CD14-positive monocyte (primary cell): ENCODE measurements around the gene MIOX. TPM values are rescaled to one million over a fixed set of nuclear protein-coding genes. Genes with fewer than 3 reads are reported as not detected.

Experiments
- DNase-seq, 3 donors: peaks; one replicate each; pipeline ENCODE4 v3.0.0-alpha.2; 2011 to 2022
- H2AFZ ChIP-seq: 2 replicates; pipeline ENCODE4 v1.6.0; 2012; ENCODE audit warnings: mild to moderate bottlenecking, low read depth, low read length, inconsistent platforms; ENCODE audit not compliant: insufficient read depth, poor library complexity, severe bottlenecking
- H3K27ac ChIP-seq, 2 donors: 1 replicate in 1 of 2; 2 replicates in 1 of 2; pipeline ENCODE4 v1.5.1; 2012 to 2013; ENCODE audit warnings: low read length in 2 of 2, control low read depth in 1 of 2, inconsistent platforms in 1 of 2, low read depth in 1 of 2, mild to moderate bottlenecking in 1 of 2
- H3K27me3 ChIP-seq, 2 donors: one replicate each; pipeline versions ENCODE4 v1.6.0 to v1.6.1; 2011 to 2013; ENCODE audit warnings: low read length in 2 of 2; ENCODE audit not compliant: control insufficient read depth in 2 of 2, insufficient read depth in 2 of 2
- H3K36me3 ChIP-seq, 2 donors: replicated peaks in 1 of 2; 1 replicate in 1 of 2; 2 replicates in 1 of 2; pipeline versions ENCODE4 v1.5.1 to v1.6.1; 2012 to 2013; ENCODE audit warnings: low read length in 2 of 2, control low read depth in 1 of 2, inconsistent platforms in 1 of 2, mild to moderate bottlenecking in 1 of 2; ENCODE audit not compliant: insufficient read depth in 2 of 2, control insufficient read depth in 1 of 2
- H3K4me1 ChIP-seq, 2 donors: 1 replicate in 1 of 2; 2 replicates in 1 of 2; pipeline versions ENCODE4 v1.5.1 to v1.6.1; 2012 to 2013; ENCODE audit warnings: low read length in 2 of 2, control low read depth in 1 of 2, inconsistent platforms in 1 of 2, mild to moderate bottlenecking in 1 of 2, moderate library complexity in 1 of 2; ENCODE audit not compliant: insufficient read depth in 2 of 2, control insufficient read depth in 1 of 2
- H3K4me2 ChIP-seq: replicated peaks from 2 replicates; pipeline ENCODE3; 2012; ENCODE audit warnings: low read length, moderate library complexity, mild to moderate bottlenecking; ENCODE audit not compliant: poor library complexity, severe bottlenecking; ENCODE audit errors: extremely low read depth
- H3K4me3 ChIP-seq, 3 experiments: fragments of 200-600 bp in 1 of 3; sonication (generic) in 1 of 3; replicated peaks in 1 of 3; 1 replicate in 2 of 3; 2 replicates in 1 of 3; pipeline ENCODE4 v1.5.1; 2011 to 2013; ENCODE audit warnings: low read length in 3 of 3, mild to moderate bottlenecking in 3 of 3, control low read depth in 2 of 3, low read depth in 2 of 3, inconsistent platforms in 1 of 3, moderate library complexity in 1 of 3
- H3K79me2 ChIP-seq: 2 replicates; pipeline ENCODE4 v1.6.0; 2012; ENCODE audit warnings: mild to moderate bottlenecking, control low read depth, inconsistent platforms, low read length, moderate library complexity; ENCODE audit not compliant: insufficient read depth
- H3K9ac ChIP-seq: 2 replicates; pipeline ENCODE4 v1.6.0; 2017; ENCODE audit warnings: low read length, mild to moderate bottlenecking; ENCODE audit not compliant: insufficient read depth, poor library complexity, severe bottlenecking
- H3K9me3 ChIP-seq, 2 donors: replicated peaks in 1 of 2; 1 replicate in 1 of 2; 2 replicates in 1 of 2; pipeline versions ENCODE4 v1.5.1 to v1.6.1; 2012 to 2013; ENCODE audit warnings: low read length in 2 of 2, control low read depth in 1 of 2; ENCODE audit not compliant: control insufficient read depth in 1 of 2, insufficient read depth in 1 of 2
- H4K20me1 ChIP-seq: 2 replicates; pipeline ENCODE4 v1.6.0; 2012; ENCODE audit warnings: mild to moderate bottlenecking, low read length, control low read depth, moderate library complexity; ENCODE audit not compliant: insufficient read depth
- H3K27ac Mint-ChIP-seq, 7 donors: one replicate each; pipeline ENCODE4 v1.8.0; 2020; ENCODE audit warnings: mild to moderate bottlenecking in 7 of 7, mixed read lengths in 7 of 7, moderate library complexity in 6 of 7, inconsistent platforms in 2 of 7
- H3K27me3 Mint-ChIP-seq, 3 donors: one replicate each; pipeline ENCODE4 v1.8.0; 2021 to 2022; ENCODE audit warnings: low read depth in 3 of 3, mild to moderate bottlenecking in 3 of 3, mixed read lengths in 3 of 3, moderate library complexity in 3 of 3, inconsistent platforms in 1 of 3
- H3K36me3 Mint-ChIP-seq, 2 donors: one replicate each; pipeline ENCODE4 v1.8.0; 2020; ENCODE audit warnings: mixed read lengths in 2 of 2, inconsistent platforms in 1 of 2, mild to moderate bottlenecking in 1 of 2
- H3K4me1 Mint-ChIP-seq: one replicate; pipeline ENCODE4 v1.8.0; 2020; ENCODE audit warnings: mild to moderate bottlenecking, mixed read lengths
- H3K4me3 Mint-ChIP-seq, 2 donors: one replicate each; pipeline ENCODE4 v1.8.0; 2020; ENCODE audit warnings: mild to moderate bottlenecking in 2 of 2, mixed read lengths in 2 of 2, moderate library complexity in 1 of 2
- H3K9me3 Mint-ChIP-seq, 7 donors: one replicate each; pipeline ENCODE4 v1.8.0; 2020 to 2022; ENCODE audit warnings: mixed read lengths in 7 of 7, mild to moderate bottlenecking in 6 of 7, moderate library complexity in 6 of 7, inconsistent platforms in 2 of 7
- WGBS: methylation state at CpG from one replicate; pipeline ENCODE4 v1.1.5; 2013; ENCODE audit warnings: missing lambda C conversion rate; ENCODE audit not compliant: insufficient coverage; 5-methylcytosine and 5-hydroxymethylcytosine counted together
- intact Hi-C, 2 donors: fragments of 100-400 bp; cut with micrococcal nuclease; formaldehyde crosslinking; loops; one replicate each; pipeline versions ENCODE4 v1.15.0 to v1.15.1; 2023
- polyA plus RNA-seq, 3 donors: library from polyadenylated mRNA; depleted of rRNA in 1 of 3; unstranded in 2 of 3; stranded (reverse) in 1 of 3; fragments of 300-500 nt in 2 of 3; fragments of >200 nt in 1 of 3; fragmentation: Illumina TruSeq in 2 of 3; gene quantifications; 1 replicate in 2 of 3; 2 replicates in 1 of 3; pipeline ENCODE4 v1.2.3, GENCODE V29; 2012 to 2021
- TF ChIP-seq, protein P1 (sequence below): fragments of 200-600 bp; IDR thresholded peaks from one replicate; pipeline ENCODE4 v1.8.0; 2022; ENCODE audit warnings: antibody characterized with exemption, mild to moderate bottlenecking

The MIOX gene
- polyA plus RNA-seq, 3 donors = not detected

DNA sequence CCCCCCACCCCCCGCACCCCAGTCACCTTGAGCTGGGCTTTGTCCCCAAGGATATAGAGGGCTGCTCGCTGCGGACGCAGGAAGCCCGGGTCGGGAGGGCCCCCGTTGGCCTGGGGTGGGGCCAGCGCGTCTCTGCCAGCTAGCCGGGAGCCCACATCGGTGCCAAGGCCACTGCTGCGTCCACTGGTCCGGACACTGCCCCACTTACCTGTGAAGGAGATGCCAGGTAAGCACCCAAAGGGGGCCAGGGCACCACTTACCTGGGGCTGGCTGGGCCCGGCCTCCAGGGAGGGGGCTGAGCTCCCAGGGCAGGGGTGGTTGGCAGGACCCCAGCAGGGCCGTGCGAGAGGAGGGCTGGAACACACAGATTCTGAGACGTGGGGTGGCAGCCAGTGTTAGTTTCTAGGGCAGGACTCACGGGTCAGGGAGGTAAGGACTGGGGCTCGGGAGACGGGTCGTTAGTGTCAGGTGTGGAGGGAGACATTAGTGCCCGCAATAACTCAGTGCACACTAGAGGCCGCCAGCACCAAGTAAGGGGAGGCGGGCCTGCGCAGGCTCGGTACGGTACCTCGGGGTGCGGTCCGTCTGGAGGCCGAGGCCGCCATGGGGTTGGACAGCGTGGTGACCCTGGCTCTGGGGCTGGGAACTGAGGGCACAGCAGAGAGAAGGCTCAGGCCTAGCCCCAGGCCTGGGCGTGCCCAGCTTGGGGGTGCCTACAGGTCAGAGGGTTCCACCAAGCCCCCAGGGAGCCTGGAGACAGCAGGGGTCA, 30.0 kb upstream of the MIOX start:
- Histone ChIP-seq H2AFZ (no peak overlapping the region), H3K4me1 (no peaks in the 10 kb centered on the region), H3K79me2 (no peaks in the 10 kb centered on the region), H3K4me3 (no peak overlapping the region), H4K20me1 (peaks cover 8% of the 10 kb centered on the region), H3K4me2 (no peak overlapping the region), H3K27ac (no peak overlapping the region), H3K9me3 (no peaks in the 10 kb centered on the region), H3K36me3 (peaks cover 77 to 94% of the 10 kb centered on the region in 2 donors), H3K27me3 (no peaks in the 10 kb centered on the region), H3K9ac (no peak overlapping the region)
- intact Hi-C loops = no loop called here
- peaks cover 0 to 3% (median 0%) of the 10 kb centered on the region in 7 donors for H3K9me3 Mint-ChIP-seq
- peaks cover 10% of the 10 kb centered on the region for H3K4me1 Mint-ChIP-seq
- WGBS = 96% methylated on average over 33 of the region's 34 CpGs
- peaks cover 0 to 1% (median 0%) of the 10 kb centered on the region in 3 donors for H3K27me3 Mint-ChIP-seq
- DNase-seq = no peak
- no peak overlapping the region for H3K4me3 Mint-ChIP-seq
- TF ChIP-seq, protein P1, sequence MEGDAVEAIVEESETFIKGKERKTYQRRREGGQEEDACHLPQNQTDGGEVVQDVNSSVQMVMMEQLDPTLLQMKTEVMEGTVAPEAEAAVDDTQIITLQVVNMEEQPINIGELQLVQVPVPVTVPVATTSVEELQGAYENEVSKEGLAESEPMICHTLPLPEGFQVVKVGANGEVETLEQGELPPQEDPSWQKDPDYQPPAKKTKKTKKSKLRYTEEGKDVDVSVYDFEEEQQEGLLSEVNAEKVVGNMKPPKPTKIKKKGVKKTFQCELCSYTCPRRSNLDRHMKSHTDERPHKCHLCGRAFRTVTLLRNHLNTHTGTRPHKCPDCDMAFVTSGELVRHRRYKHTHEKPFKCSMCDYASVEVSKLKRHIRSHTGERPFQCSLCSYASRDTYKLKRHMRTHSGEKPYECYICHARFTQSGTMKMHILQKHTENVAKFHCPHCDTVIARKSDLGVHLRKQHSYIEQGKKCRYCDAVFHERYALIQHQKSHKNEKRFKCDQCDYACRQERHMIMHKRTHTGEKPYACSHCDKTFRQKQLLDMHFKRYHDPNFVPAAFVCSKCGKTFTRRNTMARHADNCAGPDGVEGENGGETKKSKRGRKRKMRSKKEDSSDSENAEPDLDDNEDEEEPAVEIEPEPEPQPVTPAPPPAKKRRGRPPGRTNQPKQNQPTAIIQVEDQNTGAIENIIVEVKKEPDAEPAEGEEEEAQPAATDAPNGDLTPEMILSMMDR = no peak
- H3K27ac Mint-ChIP-seq = no peak overlapping the region
- H3K36me3 Mint-ChIP-seq = peaks cover 67 to 92% of the 10 kb centered on the region in 2 donors

DNA sequence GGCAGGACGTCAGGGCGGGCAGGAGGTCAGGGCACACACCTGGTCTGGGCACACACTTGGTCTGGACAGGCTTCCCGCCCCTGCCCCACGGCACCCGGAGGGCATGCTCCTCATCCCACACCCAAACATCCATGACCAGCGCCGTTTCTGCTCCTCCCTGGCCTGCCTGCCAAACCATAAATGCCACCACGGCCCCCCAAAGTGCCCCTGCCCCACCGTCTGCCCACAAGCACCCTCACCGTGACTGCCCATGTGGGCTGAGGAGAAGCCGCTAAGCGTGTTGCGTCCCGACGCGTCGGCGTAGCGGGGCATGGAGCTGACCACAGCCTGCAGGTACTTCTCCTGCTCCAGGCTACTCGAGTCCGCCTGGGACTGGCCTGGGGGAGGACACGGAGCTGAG, 27.6 kb upstream of the MIOX start:
- no peak overlapping the region for H3K27ac Mint-ChIP-seq

More for the DNA sequence above, 27.6 kb upstream of the MIOX start:
- H2AFZ ChIP-seq = no peak overlapping the region
- no peak overlapping the region for H3K4me3 ChIP-seq
- peaks cover 94 to 98% of the 10 kb centered on the region in 2 donors for H3K36me3 ChIP-seq
- no peak overlapping the region for H3K9ac ChIP-seq
- intact Hi-C loops = no loop called here
- no peak overlapping the region for H3K4me3 Mint-ChIP-seq
- TF ChIP-seq, protein P1 = no peak
- H3K4me1 ChIP-seq = no peaks in the 10 kb centered on the region
- H4K20me1 ChIP-seq = peaks cover 8% of the 10 kb centered on the region
- no peaks in the 10 kb centered on the region for H3K27me3 ChIP-seq
- H3K27ac ChIP-seq = no peak overlapping the region
- H3K79me2 ChIP-seq = no peaks in the 10 kb centered on the region
- H3K36me3 Mint-ChIP-seq = peaks cover 73 to 93% of the 10 kb centered on the region in 2 donors
- H3K9me3 Mint-ChIP-seq = peaks cover 0 to 3% (median 0%) of the 10 kb centered on the region in 7 donors
- H3K4me1 Mint-ChIP-seq = no peaks in the 10 kb centered on the region
- H3K27me3 Mint-ChIP-seq = peaks cover 0 to 3% (median 0%) of the 10 kb centered on the region in 3 donors
- 96% methylated on average over 22 of the region's 22 CpGs for WGBS
- H3K9me3 ChIP-seq = no peaks in the 10 kb centered on the region
- no peak overlapping the region for H3K4me2 ChIP-seq
- DNase-seq = no peak
